B cell (primary cell): ENCODE measurements around the gene GRIA3. TPM values are rescaled to one million over a fixed set of nuclear protein-coding genes. Genes with fewer than 3 reads are reported as not detected.

Experiments used
- ATAC-seq: fragments of 200-7000 bp; cut with Tn5 transposase; one replicate; pipeline ENCODE4 v1.10.0; 2021; ENCODE audit warnings: low read depth, mild to moderate bottlenecking, moderate number of reproducible peaks, moderate library complexity
- CTCF ChIA-PET: fragments of 350-600 bp; sonication (Branson Sonifier 250); formaldehyde crosslinking; loops from one replicate; lab custom pipeline; 2021; ENCODE audit warnings: antibody characterized with exemption, inconsistent platforms; lab: Charles Lee
- POLR2A ChIA-PET: fragments of 350-600 bp; sonication (Branson Sonifier 250); formaldehyde crosslinking; loops from one replicate; lab custom pipeline; 2021; ENCODE audit warnings: antibody characterized with exemption; lab: Charles Lee
- DNase-seq: peaks from one replicate; pipeline ENCODE4 v3.0.0; 2013
- H2AFZ ChIP-seq: 2 replicates; pipeline ENCODE4 v1.6.1; 2012; ENCODE audit warnings: mild to moderate bottlenecking, low read depth, low read length; ENCODE audit not compliant: insufficient read depth, poor library complexity, severe bottlenecking
- H3K27ac ChIP-seq, 2 donors: 1 replicate in 1 of 2; 2 replicates in 1 of 2; pipeline ENCODE4 v1.5.1; 2012 to 2013; ENCODE audit warnings: low read length in 2 of 2, mild to moderate bottlenecking in 2 of 2, moderate library complexity in 1 of 2
- H3K27me3 ChIP-seq, 4 experiments: fragments of 200-600 bp in 1 of 4; sonication (generic) in 1 of 4; replicated peaks in 1 of 4; 1 replicate in 2 of 4; 2 replicates in 2 of 4; pipeline versions ENCODE4 v1.6.1 to v1.7.0; 2013 to 2016; ENCODE audit warnings: low read length in 3 of 4, mild to moderate bottlenecking in 2 of 4, mixed read lengths in 1 of 4, moderate library complexity in 1 of 4; ENCODE audit not compliant: insufficient read depth in 4 of 4, control insufficient read depth in 3 of 4; ENCODE audit errors: control extremely low read depth in 1 of 4
- H3K36me3 ChIP-seq, 2 experiments: replicated peaks in 1 of 2; 1 replicate in 1 of 2; 2 replicates in 1 of 2; pipeline versions ENCODE4 v1.6.1 to v1.7.1; 2013; ENCODE audit warnings: low read length in 1 of 2; ENCODE audit not compliant: insufficient read depth in 2 of 2, control insufficient read depth in 1 of 2; ENCODE audit errors: control extremely low read depth in 1 of 2, extremely low read depth in 1 of 2
- H3K4me1 ChIP-seq, 2 donors: fragments of 200-600 bp in 1 of 2; sonication (generic) in 1 of 2; 1 replicate in 1 of 2; 2 replicates in 1 of 2; pipeline versions ENCODE4 v1.5.1 to v1.6.1; 2013 to 2017; ENCODE audit warnings: low read length in 2 of 2; ENCODE audit not compliant: control insufficient read depth in 2 of 2, insufficient read depth in 2 of 2
- H3K4me2 ChIP-seq: replicated peaks from 2 replicates; pipeline ENCODE3; 2012; ENCODE audit warnings: mild to moderate bottlenecking, low read depth, low read length; ENCODE audit not compliant: poor library complexity, severe bottlenecking
- H3K4me3 ChIP-seq, 5 experiments: fragments of 200-600 bp in 1 of 5; sonication (generic) in 1 of 5; 1 replicate in 3 of 5; 2 replicates in 2 of 5; pipeline versions ENCODE4 v1.5.1 to v1.7.0; 2011 to 2016; ENCODE audit warnings: low read length in 4 of 5, mild to moderate bottlenecking in 4 of 5, low read depth in 2 of 5, control low read depth in 1 of 5, moderate library complexity in 1 of 5; ENCODE audit not compliant: insufficient read depth in 1 of 5; ENCODE audit errors: control extremely low read depth in 1 of 5, extremely low read depth in 1 of 5
- H3K79me2 ChIP-seq: fragments of 200-600 bp; sonication (generic); one replicate; pipeline ENCODE4 v1.6.0; 2016; ENCODE audit warnings: low read length; ENCODE audit not compliant: control insufficient read depth, insufficient read depth
- H3K9ac ChIP-seq: fragments of 200-600 bp; sonication (generic); 2 replicates; pipeline ENCODE4 v1.6.1; 2017; ENCODE audit warnings: mild to moderate bottlenecking, low read length, moderate library complexity
- H3K9me3 ChIP-seq, 3 donors: one replicate each; pipeline versions ENCODE4 v1.6.1 to v1.7.1; 2013; ENCODE audit warnings: low read length in 2 of 3; ENCODE audit not compliant: control insufficient read depth in 2 of 3, insufficient read depth in 1 of 3; ENCODE audit errors: control extremely low read depth in 1 of 3
- H4K20me1 ChIP-seq: 2 replicates; pipeline ENCODE4 v1.6.0; 2012; ENCODE audit warnings: mild to moderate bottlenecking, low read length; ENCODE audit not compliant: insufficient read depth, control insufficient read depth, poor library complexity, severe bottlenecking
- H3K27ac Mint-ChIP-seq: one replicate; pipeline ENCODE4 v1.8.0; 2021; ENCODE audit warnings: mixed read lengths
- H3K27me3 Mint-ChIP-seq: one replicate; pipeline ENCODE4 v1.8.0; 2021; ENCODE audit warnings: mixed read lengths
- H3K4me1 Mint-ChIP-seq: one replicate; pipeline ENCODE4 v1.8.0; 2021; ENCODE audit warnings: mixed read lengths
- H3K4me3 Mint-ChIP-seq: one replicate; pipeline ENCODE4 v1.8.0; 2021; ENCODE audit warnings: mixed read lengths
- H3K9me3 Mint-ChIP-seq: one replicate; pipeline ENCODE4 v1.8.0; 2022; ENCODE audit warnings: mixed read lengths; ENCODE audit not compliant: insufficient read depth
- EZH2 ChIP-seq: IDR thresholded peaks from 2 replicates; pipeline ENCODE4 v1.6.1; 2012; ENCODE audit warnings: borderline replicate concordance, low read depth, mild to moderate bottlenecking, moderate library complexity, low read length; ENCODE audit not compliant: insufficient read depth, poor library complexity, severe bottlenecking
- WGBS: methylation state at CpG from one replicate; pipeline ENCODE4 v1.1.5; 2013; ENCODE audit warnings: missing lambda C conversion rate; ENCODE audit not compliant: insufficient coverage; 5-methylcytosine and 5-hydroxymethylcytosine counted together
- intact Hi-C: fragments of 100-400 bp; cut with micrococcal nuclease; formaldehyde crosslinking; loops from one replicate; pipeline ENCODE4 v1.10.0; 2022
- polyA plus RNA-seq: library from polyadenylated mRNA; depleted of rRNA; stranded (reverse); fragments of >200 nt; gene quantifications from 2 replicates; pipeline ENCODE4 v1.2.3, GENCODE V29; 2012
- total RNA-seq, 2 donors: library from RNA; stranded (reverse); fragments of 120-200 nt in 1 of 2; gene quantifications; 1 replicate in 1 of 2; 2 replicates in 1 of 2; pipeline versions ENCODE4 v1.2.3 to v1.2.4, GENCODE V29; 2013 to 2022
- TF ChIP-seq, protein P1 (sequence below): fragments of 200-600 bp; IDR thresholded peaks from one replicate; pipeline ENCODE4 v1.8.0; 2022; ENCODE audit warnings: antibody characterized with exemption, mild to moderate bottlenecking

The GRIA3 gene
- total and polyA plus RNA-seq, 2 donors (not counting 1 experiment from before 2014, with no cell fraction given): not detected

- DNase-seq: no peak
- Mint-ChIP-seq H3K27ac (no peak overlapping the region), H3K9me3 (no peaks in the 10 kb centered on the region), H3K27me3 (no peaks in the 10 kb centered on the region), H3K4me1 (no peaks in the 10 kb centered on the region), H3K4me3 (no peak overlapping the region)
- ChIA-PET POLR2A (no interaction called here), CTCF (no interaction called here)
- Histone ChIP-seq H3K4me1 (no peaks in the 10 kb centered on the region), H3K36me3 (no peaks in the 10 kb centered on the region), H3K27ac (no peak overlapping the region), H3K79me2 (no peaks in the 10 kb centered on the region), H3K9ac (no peak overlapping the region), H3K9me3 (no peaks in the 10 kb centered on the region), H2AFZ (no peak overlapping the region), H3K27me3 (no peaks in the 10 kb centered on the region), H4K20me1 (no peaks in the 10 kb centered on the region), H3K4me3 (no peak overlapping the region), H3K4me2 (no peak overlapping the region)
- no CpG with 5 or more reads among the region's 3 CpGs for WGBS
- no peak for ATAC-seq
- TF ChIP-seq, protein P1, sequence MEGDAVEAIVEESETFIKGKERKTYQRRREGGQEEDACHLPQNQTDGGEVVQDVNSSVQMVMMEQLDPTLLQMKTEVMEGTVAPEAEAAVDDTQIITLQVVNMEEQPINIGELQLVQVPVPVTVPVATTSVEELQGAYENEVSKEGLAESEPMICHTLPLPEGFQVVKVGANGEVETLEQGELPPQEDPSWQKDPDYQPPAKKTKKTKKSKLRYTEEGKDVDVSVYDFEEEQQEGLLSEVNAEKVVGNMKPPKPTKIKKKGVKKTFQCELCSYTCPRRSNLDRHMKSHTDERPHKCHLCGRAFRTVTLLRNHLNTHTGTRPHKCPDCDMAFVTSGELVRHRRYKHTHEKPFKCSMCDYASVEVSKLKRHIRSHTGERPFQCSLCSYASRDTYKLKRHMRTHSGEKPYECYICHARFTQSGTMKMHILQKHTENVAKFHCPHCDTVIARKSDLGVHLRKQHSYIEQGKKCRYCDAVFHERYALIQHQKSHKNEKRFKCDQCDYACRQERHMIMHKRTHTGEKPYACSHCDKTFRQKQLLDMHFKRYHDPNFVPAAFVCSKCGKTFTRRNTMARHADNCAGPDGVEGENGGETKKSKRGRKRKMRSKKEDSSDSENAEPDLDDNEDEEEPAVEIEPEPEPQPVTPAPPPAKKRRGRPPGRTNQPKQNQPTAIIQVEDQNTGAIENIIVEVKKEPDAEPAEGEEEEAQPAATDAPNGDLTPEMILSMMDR: no peak
- TF ChIP-seq EZH2: no peak
- intact Hi-C loops: no loop called here
Measured at GRCh38 chrX:123203772-123204171, 19.7 kb downstream of the GRIA3 start.

- Histone ChIP-seq H3K79me2 (no peaks in the 10 kb centered on the region), H3K4me2 (no peak overlapping the region), H3K4me3 (no peak overlapping the region), H2AFZ (no peak overlapping the region), H3K36me3 (no peaks in the 10 kb centered on the region), H3K9ac (no peak overlapping the region), H3K9me3 (no peaks in the 10 kb centered on the region), H3K27ac (no peak overlapping the region), H3K4me1 (no peaks in the 10 kb centered on the region), H4K20me1 (no peaks in the 10 kb centered on the region), H3K27me3 (no peaks in the 10 kb centered on the region)
- no peaks in the 10 kb centered on the region for H3K9me3 Mint-ChIP-seq
- 81% methylated on average over 2 of the region's 9 CpGs for WGBS
- TF ChIP-seq, protein P1: no peak
- TF ChIP-seq EZH2: no peak
- H3K27me3 Mint-ChIP-seq: no peaks in the 10 kb centered on the region
- intact Hi-C loops: no loop called here
- no peak for DNase-seq
- no peak overlapping the region for H3K4me3 Mint-ChIP-seq
- ChIA-PET POLR2A (no interaction called here), CTCF (no interaction called here)
- no peak for ATAC-seq
- no peak overlapping the region for H3K27ac Mint-ChIP-seq
- H3K4me1 Mint-ChIP-seq: no peaks in the 10 kb centered on the region
Measured at GRCh38 chrX:123206176-123206575, 22.1 kb downstream of the GRIA3 start.
